TTC549 (cell line): Measurements from ENCODE around the gene CLEC4G.
"Not testable (repeated sequence)": the region's sequence is repeated elsewhere in the genome, so short reads cannot be mapped to it uniquely, and the experiment has no call there.

ENCODE experiments used
- FAIRE-seq: peaks from 2 replicates; lab custom pipeline; 2012; peaks lifted over from hg19 to GRCh38; lab: Jason Lieb, UNC

The CLEC4G gene

GRCh38 chr19:7732045-7732444, at the start of gene CLEC4G:
CLEC4G (minus strand) TSS chr19:7732110; CDS start chr19:7732102, 8 bp downstream.
- FAIRE-seq, result no peak

- FAIRE-seq, result no peak
Observed at GRCh38 chr19:7781157-7781556, 49.2 kb upstream of the CLEC4G start.

- no peak for FAIRE-seq
Observed at GRCh38 chr19:7779631-7780486, 47.9 kb upstream of the CLEC4G start.

GRCh38 chr19:7778081-7778480, 46.2 kb upstream of the CLEC4G start:
- no peak for FAIRE-seq

- no peak for FAIRE-seq
Observed at GRCh38 chr19:7775761-7776160, 43.9 kb upstream of the CLEC4G start.

GRCh38 chr19:7773841-7774240, 41.9 kb upstream of the CLEC4G start:
- FAIRE-seq, result no peak

GRCh38 chr19:7772752-7773291, 40.9 kb upstream of the CLEC4G start:
- no peak for FAIRE-seq

- no peak for FAIRE-seq
Observed at GRCh38 chr19:7771072-7771471, 39.2 kb upstream of the CLEC4G start.

- no peak for FAIRE-seq
Observed at GRCh38 chr19:7769171-7769570, 37.3 kb upstream of the CLEC4G start.

- no peak for FAIRE-seq
Observed at GRCh38 chr19:7767487-7767886, 35.6 kb upstream of the CLEC4G start.

- no peak for FAIRE-seq
Observed at GRCh38 chr19:7766535-7766934, 34.6 kb upstream of the CLEC4G start.

- not testable (repeated sequence) for FAIRE-seq
Observed at GRCh38 chr19:7765043-7765442, 33.1 kb upstream of the CLEC4G start.

GRCh38 chr19:7764157-7764556, 32.2 kb upstream of the CLEC4G start:
- FAIRE-seq, result not testable (repeated sequence)

GRCh38 chr19:7763696-7764095, 31.8 kb upstream of the CLEC4G start:
- FAIRE-seq, result no peak

- FAIRE-seq, result no peak
Observed at GRCh38 chr19:7762719-7763293, 30.9 kb upstream of the CLEC4G start, which contains the start of gene CLEC4M. CLEC4M (plus strand) TSS chr19:7763243; CDS start chr19:7763267, 24 bp downstream.

- FAIRE-seq, result no peak
Observed at GRCh38 chr19:7759156-7759555, 27.2 kb upstream of the CLEC4G start.

GRCh38 chr19:7757358-7757757, 25.4 kb upstream of the CLEC4G start:
- no peak for FAIRE-seq

- FAIRE-seq, result no peak
Observed at GRCh38 chr19:7756258-7756657, 24.3 kb upstream of the CLEC4G start.

GRCh38 chr19:7751157-7751783, 19.4 kb upstream of the CLEC4G start:
- no peak for FAIRE-seq

- no peak for FAIRE-seq
Observed at GRCh38 chr19:7748756-7749155, 16.8 kb upstream of the CLEC4G start.

GRCh38 chr19:7748171-7748570, 16.3 kb upstream of the CLEC4G start:
- FAIRE-seq, result no peak

GRCh38 chr19:7746903-7747884, 15.3 kb upstream of the CLEC4G start, which contains the start of gene CD209:
CD209 (minus strand) TSS chr19:7747534; CDS start chr19:7747511, 23 bp downstream.
- no peak for FAIRE-seq
